ENCODE results near the gene PSMG4. TPM values are rescaled to one million over a fixed set of nuclear protein-coding genes. Genes with fewer than 3 reads are reported as not detected.

The PSMG4 gene
- total and polyA plus RNA-seq, 9 of the 15 experiments (the other 6 are each of a cell fraction or from before 2014, with no cell fraction given) = 12.9 to 185 (median 52.0) TPM

GRCh38 chr6:3231247-3232016 lies 27.3 kb upstream of the PSMG4 start (continued):
- TF ChIP-seq, protein P1, sequence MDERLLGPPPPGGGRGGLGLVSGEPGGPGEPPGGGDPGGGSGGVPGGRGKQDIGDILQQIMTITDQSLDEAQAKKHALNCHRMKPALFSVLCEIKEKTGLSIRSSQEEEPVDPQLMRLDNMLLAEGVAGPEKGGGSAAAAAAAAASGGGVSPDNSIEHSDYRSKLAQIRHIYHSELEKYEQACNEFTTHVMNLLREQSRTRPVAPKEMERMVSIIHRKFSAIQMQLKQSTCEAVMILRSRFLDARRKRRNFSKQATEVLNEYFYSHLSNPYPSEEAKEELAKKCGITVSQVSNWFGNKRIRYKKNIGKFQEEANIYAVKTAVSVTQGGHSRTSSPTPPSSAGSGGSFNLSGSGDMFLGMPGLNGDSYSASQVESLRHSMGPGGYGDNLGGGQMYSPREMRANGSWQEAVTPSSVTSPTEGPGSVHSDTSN (CRISPR knock-in tag; IDR thresholded peaks at IDR 0.05; ENCODE audit: low read depth) = no peak
- TF ChIP-seq, protein P1 (tag; conservative IDR thresholded peaks at IDR 0.05; ENCODE audit: low read depth) = peak; percentile 75
- TF ChIP-seq, protein P2, sequence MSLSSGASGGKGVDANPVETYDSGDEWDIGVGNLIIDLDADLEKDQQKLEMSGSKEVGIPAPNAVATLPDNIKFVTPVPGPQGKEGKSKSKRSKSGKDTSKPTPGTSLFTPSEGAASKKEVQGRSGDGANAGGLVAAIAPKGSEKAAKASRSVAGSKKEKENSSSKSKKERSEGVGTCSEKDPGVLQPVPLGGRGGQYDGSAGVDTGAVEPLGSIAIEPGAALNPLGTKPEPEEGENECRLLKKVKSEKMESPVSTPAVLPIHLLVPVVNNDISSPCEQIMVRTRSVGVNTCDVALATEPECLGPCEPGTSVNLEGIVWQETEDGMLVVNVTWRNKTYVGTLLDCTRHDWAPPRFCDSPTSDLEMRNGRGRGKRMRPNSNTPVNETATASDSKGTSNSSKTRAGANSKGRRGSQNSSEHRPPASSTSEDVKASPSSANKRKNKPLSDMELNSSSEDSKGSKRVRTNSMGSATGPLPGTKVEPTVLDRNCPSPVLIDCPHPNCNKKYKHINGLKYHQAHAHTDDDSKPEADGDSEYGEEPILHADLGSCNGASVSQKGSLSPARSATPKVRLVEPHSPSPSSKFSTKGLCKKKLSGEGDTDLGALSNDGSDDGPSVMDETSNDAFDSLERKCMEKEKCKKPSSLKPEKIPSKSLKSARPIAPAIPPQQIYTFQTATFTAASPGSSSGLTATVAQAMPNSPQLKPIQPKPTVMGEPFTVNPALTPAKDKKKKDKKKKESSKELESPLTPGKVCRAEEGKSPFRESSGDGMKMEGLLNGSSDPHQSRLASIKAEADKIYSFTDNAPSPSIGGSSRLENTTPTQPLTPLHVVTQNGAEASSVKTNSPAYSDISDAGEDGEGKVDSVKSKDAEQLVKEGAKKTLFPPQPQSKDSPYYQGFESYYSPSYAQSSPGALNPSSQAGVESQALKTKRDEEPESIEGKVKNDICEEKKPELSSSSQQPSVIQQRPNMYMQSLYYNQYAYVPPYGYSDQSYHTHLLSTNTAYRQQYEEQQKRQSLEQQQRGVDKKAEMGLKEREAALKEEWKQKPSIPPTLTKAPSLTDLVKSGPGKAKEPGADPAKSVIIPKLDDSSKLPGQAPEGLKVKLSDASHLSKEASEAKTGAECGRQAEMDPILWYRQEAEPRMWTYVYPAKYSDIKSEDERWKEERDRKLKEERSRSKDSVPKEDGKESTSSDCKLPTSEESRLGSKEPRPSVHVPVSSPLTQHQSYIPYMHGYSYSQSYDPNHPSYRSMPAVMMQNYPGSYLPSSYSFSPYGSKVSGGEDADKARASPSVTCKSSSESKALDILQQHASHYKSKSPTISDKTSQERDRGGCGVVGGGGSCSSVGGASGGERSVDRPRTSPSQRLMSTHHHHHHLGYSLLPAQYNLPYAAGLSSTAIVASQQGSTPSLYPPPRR (CRISPR knock-in tag; IDR thresholded peaks at IDR 0.05; ENCODE audit: borderline replicate concordance) = no peak
- TF ChIP-seq PKNOX1 (IDR thresholded peaks at IDR 0.05) (peak; percentile 46; the same call in 1 of the 2 replicates), CREB5 (CRISPR knock-in tag; IDR thresholded peaks at IDR 0.05) (no peak), CHD1 (IDR thresholded peaks at IDR 0.05; ENCODE audit: low read length) (no peak), SREBF1 (IDR thresholded peaks at IDR 0.05; ENCODE audit: borderline replicate concordance, low read depth, low read length) (no peak), ZNF77 (CRISPR knock-in tag; IDR thresholded peaks at IDR 0.05) (no peak), KDM5B (IDR thresholded peaks at IDR 0.05; ENCODE audit: insufficient replicate concordance, low read depth, low read length) (no peak), SOX6 (IDR thresholded peaks at IDR 0.05) (no peak), HNRNPLL (IDR thresholded peaks at IDR 0.05; ENCODE audit: low read depth, low read length, poor library complexity, severe bottlenecking) (peak; percentile 21), MEIS2 (IDR thresholded peaks at IDR 0.05; ENCODE audit: partially characterized antibody) (peak; percentile 70)
- TF ChIP-seq, protein P3, sequence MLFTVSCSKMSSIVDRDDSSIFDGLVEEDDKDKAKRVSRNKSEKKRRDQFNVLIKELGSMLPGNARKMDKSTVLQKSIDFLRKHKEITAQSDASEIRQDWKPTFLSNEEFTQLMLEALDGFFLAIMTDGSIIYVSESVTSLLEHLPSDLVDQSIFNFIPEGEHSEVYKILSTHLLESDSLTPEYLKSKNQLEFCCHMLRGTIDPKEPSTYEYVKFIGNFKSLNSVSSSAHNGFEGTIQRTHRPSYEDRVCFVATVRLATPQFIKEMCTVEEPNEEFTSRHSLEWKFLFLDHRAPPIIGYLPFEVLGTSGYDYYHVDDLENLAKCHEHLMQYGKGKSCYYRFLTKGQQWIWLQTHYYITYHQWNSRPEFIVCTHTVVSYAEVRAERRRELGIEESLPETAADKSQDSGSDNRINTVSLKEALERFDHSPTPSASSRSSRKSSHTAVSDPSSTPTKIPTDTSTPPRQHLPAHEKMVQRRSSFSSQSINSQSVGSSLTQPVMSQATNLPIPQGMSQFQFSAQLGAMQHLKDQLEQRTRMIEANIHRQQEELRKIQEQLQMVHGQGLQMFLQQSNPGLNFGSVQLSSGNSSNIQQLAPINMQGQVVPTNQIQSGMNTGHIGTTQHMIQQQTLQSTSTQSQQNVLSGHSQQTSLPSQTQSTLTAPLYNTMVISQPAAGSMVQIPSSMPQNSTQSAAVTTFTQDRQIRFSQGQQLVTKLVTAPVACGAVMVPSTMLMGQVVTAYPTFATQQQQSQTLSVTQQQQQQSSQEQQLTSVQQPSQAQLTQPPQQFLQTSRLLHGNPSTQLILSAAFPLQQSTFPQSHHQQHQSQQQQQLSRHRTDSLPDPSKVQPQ (CRISPR knock-in tag; IDR thresholded peaks at IDR 0.05; ENCODE audit: borderline replicate concordance) = no peak
